ENCODE results near the gene ATG9B.
"Not testable (repeated sequence)": the region's sequence is repeated elsewhere in the genome, so short reads cannot be mapped to it uniquely, and the experiment has no call there.

ATG9B gene

GRCh38 chr7:151035026-151035717 lies 10.9 kb upstream of the ATG9B start:
- DNase-seq: no peak

GRCh38 chr7:151034312-151035025 lies 10.2 kb upstream of the ATG9B start:
- no peak for DNase-seq

- DNase-seq: no peak
These were observed 9.6 kb upstream of the ATG9B start for GRCh38 chr7:151033864-151034249.

- DNase-seq: no peak
These were observed 8.9 kb upstream of the ATG9B start for GRCh38 chr7:151032936-151033863.

GRCh38 chr7:151031011-151031410 lies 6.7 kb upstream of the ATG9B start:
- no peak for DNase-seq

GRCh38 chr7:151028948-151029501 lies 4.7 kb upstream of the ATG9B start:
- no peak for DNase-seq

GRCh38 chr7:151028131-151028947 lies 4.0 kb upstream of the ATG9B start, which contains the start of gene ABCB8:
TSS of gene ABCB8 (plus strand) at chr7:151028450. CDS start at chr7:151028516, 66 bp downstream.
- peak; percentile 98 for DNase-seq

GRCh38 chr7:151027728-151028130 lies 3.4 kb upstream of the ATG9B start:
- not testable (repeated sequence) for DNase-seq

GRCh38 chr7:151026771-151027727 lies 2.8 kb upstream of the ATG9B start:
- not testable (repeated sequence) for DNase-seq

- no peak for DNase-seq
These were observed 1.8 kb upstream of the ATG9B start for GRCh38 chr7:151025924-151026671.

- no peak for DNase-seq
These were observed 1.1 kb downstream of the ATG9B start for GRCh38 chr7:151023232-151023631.

- no peak for DNase-seq
These were observed 4.1 kb downstream of the ATG9B start for GRCh38 chr7:151020231-151020630.

- DNase-seq: no peak
These were observed 5.2 kb downstream of the ATG9B start for GRCh38 chr7:151019130-151019447.

- peak; percentile 45 for DNase-seq
These were observed 5.7 kb downstream of the ATG9B start for GRCh38 chr7:151018421-151019129.

GRCh38 chr7:151017953-151018420 lies 6.3 kb downstream of the ATG9B start:
- peak; percentile 82 for DNase-seq

- DNase-seq: no peak
These were observed 6.8 kb downstream of the ATG9B start for GRCh38 chr7:151017370-151017952.

GRCh38 chr7:151016942-151017341 lies 7.4 kb downstream of the ATG9B start:
- DNase-seq: no peak

- no peak for DNase-seq
These were observed 7.8 kb downstream of the ATG9B start for GRCh38 chr7:151016505-151016904.

- no peak for DNase-seq
These were observed 8.3 kb downstream of the ATG9B start for GRCh38 chr7:151015967-151016366.

All from stimulated activated CD4-positive, alpha-beta T cell treated with anti-CD3 and anti-CD28 coated beads, Interleukin-1b, Interleukin-23, amount 100 ng/mL, for 48 hours (primary cell).